ENCODE measurements around the gene GH1. TPM values are rescaled to one million over a fixed set of nuclear protein-coding genes. Genes with fewer than 3 reads are reported as not detected.

The GH1 gene
- total and polyA plus RNA-seq, 9 of the 15 experiments (the other 6 are each of a cell fraction or from before 2014, with no cell fraction given) = not detected

GRCh38 chr17:63946440-63947363 lies 28.1 kb upstream of the GH1 start (continued):
- TF ChIP-seq, protein P1, sequence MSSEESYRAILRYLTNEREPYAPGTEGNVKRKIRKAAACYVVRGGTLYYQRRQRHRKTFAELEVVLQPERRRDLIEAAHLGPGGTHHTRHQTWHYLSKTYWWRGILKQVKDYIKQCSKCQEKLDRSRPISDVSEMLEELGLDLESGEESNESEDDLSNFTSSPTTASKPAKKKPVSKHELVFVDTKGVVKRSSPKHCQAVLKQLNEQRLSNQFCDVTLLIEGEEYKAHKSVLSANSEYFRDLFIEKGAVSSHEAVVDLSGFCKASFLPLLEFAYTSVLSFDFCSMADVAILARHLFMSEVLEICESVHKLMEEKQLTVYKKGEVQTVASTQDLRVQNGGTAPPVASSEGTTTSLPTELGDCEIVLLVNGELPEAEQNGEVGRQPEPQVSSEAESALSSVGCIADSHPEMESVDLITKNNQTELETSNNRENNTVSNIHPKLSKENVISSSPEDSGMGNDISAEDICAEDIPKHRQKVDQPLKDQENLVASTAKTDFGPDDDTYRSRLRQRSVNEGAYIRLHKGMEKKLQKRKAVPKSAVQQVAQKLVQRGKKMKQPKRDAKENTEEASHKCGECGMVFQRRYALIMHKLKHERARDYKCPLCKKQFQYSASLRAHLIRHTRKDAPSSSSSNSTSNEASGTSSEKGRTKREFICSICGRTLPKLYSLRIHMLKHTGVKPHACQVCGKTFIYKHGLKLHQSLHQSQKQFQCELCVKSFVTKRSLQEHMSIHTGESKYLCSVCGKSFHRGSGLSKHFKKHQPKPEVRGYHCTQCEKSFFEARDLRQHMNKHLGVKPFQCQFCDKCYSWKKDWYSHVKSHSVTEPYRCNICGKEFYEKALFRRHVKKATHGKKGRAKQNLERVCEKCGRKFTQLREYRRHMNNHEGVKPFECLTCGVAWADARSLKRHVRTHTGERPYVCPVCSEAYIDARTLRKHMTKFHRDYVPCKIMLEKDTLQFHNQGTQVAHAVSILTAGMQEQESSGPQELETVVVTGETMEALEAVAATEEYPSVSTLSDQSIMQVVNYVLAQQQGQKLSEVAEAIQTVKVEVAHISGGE (CRISPR knock-in tag; IDR thresholded peaks at IDR 0.05) = peak in 1 of 3 experiments; percentile 16; a peak in 1 of 6 replicates
- no peak for TF ChIP-seq PURB (CRISPR knock-in tag; IDR thresholded peaks at IDR 0.05; ENCODE audit: low read depth)
- no peak for TF ChIP-seq EGR1 (conservative IDR thresholded peaks at IDR 0.05)
- peak; percentile 39; the same call in 1 of the 2 replicates for TF ChIP-seq POLR2G (IDR thresholded peaks at IDR 0.05; ENCODE audit: low read depth, low read length)
- peak; percentile 61 to 82 (median 72) for TF ChIP-seq CTCF (IDR thresholded peaks at IDR 0.05 in 2 of 3, conservative IDR thresholded peaks at IDR 0.05 in 1 of 3; ENCODE audit: insufficient read depth in 2 of 3, low read depth in 1 of 3, low read length in 3 of 3)
- no peak for TF ChIP-seq RAD51 (IDR thresholded peaks at IDR 0.05; ENCODE audit: borderline replicate concordance, low read depth)
- TF ChIP-seq SLC30A9 (CRISPR knock-in tag; IDR thresholded peaks at IDR 0.05) = no peak
- TF ChIP-seq YY1 (IDR thresholded peaks at IDR 0.05; ENCODE audit: borderline replicate concordance in 1 of 3, control insufficient read depth in 1 of 3, extremely low read depth in 1 of 3, insufficient read depth in 3 of 3, insufficient read length in 1 of 3, insufficient replicate concordance in 2 of 3, low read depth in 1 of 3, low read length in 2 of 3) = peak in 1 of 3 experiments; percentile 11
- no peak for TF ChIP-seq ZNF212 (CRISPR knock-in tag; IDR thresholded peaks at IDR 0.05)
- no peak for TF ChIP-seq ZFP36 (IDR thresholded peaks at IDR 0.05; ENCODE audit: low read depth, low read length, partially characterized antibody)
- no peak for TF ChIP-seq SRSF3 (IDR thresholded peaks at IDR 0.05; ENCODE audit: insufficient read depth, low read length)
- TF ChIP-seq SIRT6 (IDR thresholded peaks at IDR 0.05; ENCODE audit: low read depth, low read length) = no peak
- TF ChIP-seq, protein P2, sequence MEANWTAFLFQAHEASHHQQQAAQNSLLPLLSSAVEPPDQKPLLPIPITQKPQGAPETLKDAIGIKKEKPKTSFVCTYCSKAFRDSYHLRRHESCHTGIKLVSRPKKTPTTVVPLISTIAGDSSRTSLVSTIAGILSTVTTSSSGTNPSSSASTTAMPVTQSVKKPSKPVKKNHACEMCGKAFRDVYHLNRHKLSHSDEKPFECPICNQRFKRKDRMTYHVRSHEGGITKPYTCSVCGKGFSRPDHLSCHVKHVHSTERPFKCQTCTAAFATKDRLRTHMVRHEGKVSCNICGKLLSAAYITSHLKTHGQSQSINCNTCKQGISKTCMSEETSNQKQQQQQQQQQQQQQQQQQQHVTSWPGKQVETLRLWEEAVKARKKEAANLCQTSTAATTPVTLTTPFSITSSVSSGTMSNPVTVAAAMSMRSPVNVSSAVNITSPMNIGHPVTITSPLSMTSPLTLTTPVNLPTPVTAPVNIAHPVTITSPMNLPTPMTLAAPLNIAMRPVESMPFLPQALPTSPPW (CRISPR knock-in tag; IDR thresholded peaks at IDR 0.05) = peak; percentile 42
- TF ChIP-seq ZNF12 (CRISPR knock-in tag; IDR thresholded peaks at IDR 0.05) = no peak
- TF ChIP-seq ZKSCAN8 (CRISPR knock-in tag; IDR thresholded peaks at IDR 0.05) = no peak
- TF ChIP-seq SPI1 (IDR thresholded peaks at IDR 0.05; ENCODE audit: borderline replicate concordance, low read depth, low read length) = no peak
- no peak for TF ChIP-seq ZSCAN29 (IDR thresholded peaks at IDR 0.05)
- no peak for TF ChIP-seq MAX (CRISPR knock-in tag; IDR thresholded peaks at IDR 0.05)
- TF ChIP-seq GATAD2A (IDR thresholded peaks at IDR 0.05) = no peak

Data from K562 (cell line).